22Rv1 (cell line): ENCODE measurements around the gene MUC6.

ENCODE experiments used
- H3K27ac ChIP-seq: fragments of 450-650 bp; 2 replicates; pipeline ENCODE4 v1.5.1; 2017
- CTCF ChIP-seq: fragments of 450-650 bp; IDR thresholded peaks from 2 replicates; pipeline ENCODE4 v1.5.1; 2017; ENCODE audit warnings: mild to moderate bottlenecking
- ZFX ChIP-seq: fragments of 450-650 bp; IDR thresholded peaks from 2 replicates; pipeline ENCODE4 v1.6.1; 2017; ENCODE audit warnings: antibody characterized with exemption, borderline replicate concordance

MUC6 gene

GRCh38 chr11:995752-996420, 40.6 kb downstream of the MUC6 start:
- no peak overlapping the region for H3K27ac ChIP-seq
- TF ChIP-seq CTCF = no peak
- no peak for TF ChIP-seq ZFX

GRCh38 chr11:995044-995751, 41.3 kb downstream of the MUC6 start:
- TF ChIP-seq CTCF = no peak
- no peak for TF ChIP-seq ZFX
- no peak overlapping the region for H3K27ac ChIP-seq

- no peak for TF ChIP-seq ZFX
- TF ChIP-seq CTCF = no peak
- no peak overlapping the region for H3K27ac ChIP-seq
Measured at GRCh38 chr11:993632-994167, 42.8 kb downstream of the MUC6 start.

- H3K27ac ChIP-seq = no peak overlapping the region
Measured at GRCh38 chr11:992577-992976, 43.9 kb downstream of the MUC6 start.

GRCh38 chr11:991711-992307, 44.7 kb downstream of the MUC6 start:
- TF ChIP-seq CTCF = no peak
- no peak for TF ChIP-seq ZFX
- H3K27ac ChIP-seq = no peak overlapping the region

More at GRCh38 chr11:992577-992976, 43.9 kb downstream of the MUC6 start:
- TF ChIP-seq ZFX (no peak), CTCF (no peak)

GRCh38 chr11:991034-991433, 45.5 kb downstream of the MUC6 start:
- no peak for TF ChIP-seq ZFX
- TF ChIP-seq CTCF = no peak

More at GRCh38 chr11:991034-991433, 45.5 kb downstream of the MUC6 start:
- no peak overlapping the region for H3K27ac ChIP-seq
